Hematopoietic multipotent progenitor cell treated with erythropoietin and hydrocortisone succinate and interleukin-3 and kit ligand, for 6 days (in vitro differentiated cells): ENCODE measurements around the gene SYNDIG1.

Experiments
- DNase-seq: peaks from one replicate; pipeline ENCODE4 v3.0.0-alpha.2; 2015

Gene SYNDIG1

GRCh38 chr20:24664266-24664986 is 195.0 kb downstream of the SYNDIG1 start:
- DNase-seq: no peak

- DNase-seq: no peak
Observed at GRCh38 chr20:24665196-24665595, 195.8 kb downstream of the SYNDIG1 start.

DNA sequence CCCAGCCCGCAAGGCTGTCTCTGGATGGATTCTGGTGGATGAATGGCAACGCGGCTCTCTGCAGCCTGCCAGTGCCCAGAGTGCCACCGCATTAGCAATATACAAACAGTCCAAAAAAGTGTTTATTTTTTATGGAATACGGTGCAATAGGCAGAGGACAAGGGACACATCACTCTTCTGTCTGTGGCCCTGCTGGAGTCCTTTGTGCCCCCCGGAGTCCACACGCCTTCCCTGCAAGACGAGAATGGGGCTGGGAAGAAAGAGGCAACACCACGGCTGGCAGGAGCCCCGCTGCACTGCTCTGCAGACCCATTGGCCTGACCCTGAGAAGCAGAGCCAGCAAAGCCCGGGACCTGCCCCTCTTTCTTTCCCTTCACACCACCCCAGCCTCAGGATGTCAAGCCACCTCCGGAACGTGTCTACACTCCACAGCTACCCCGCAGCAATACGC is 196.3 kb downstream of the SYNDIG1 start:
- DNase-seq: no peak

GRCh38 chr20:24667689-24668383 is 198.4 kb downstream of the SYNDIG1 start:
- no peak for DNase-seq

DNA sequence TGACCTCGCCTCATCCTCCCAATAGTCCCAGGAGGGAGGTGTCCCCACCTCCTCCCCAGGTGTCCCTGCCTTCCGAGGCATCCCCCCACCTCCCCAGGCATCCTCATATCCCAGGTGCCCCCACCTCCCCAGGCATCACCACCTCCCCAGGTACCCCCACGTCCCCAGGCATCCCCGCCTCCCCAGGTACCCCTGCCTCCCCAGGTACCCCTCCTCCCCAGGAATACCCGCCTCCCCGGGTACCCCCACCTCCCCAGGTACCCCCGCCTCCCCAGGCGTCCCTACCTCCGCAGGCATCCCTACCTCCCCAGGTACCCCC is 198.9 kb downstream of the SYNDIG1 start:
- DNase-seq: no peak

- DNase-seq: no peak
Observed at GRCh38 chr20:24668791-24669190, 199.4 kb downstream of the SYNDIG1 start.

DNA sequence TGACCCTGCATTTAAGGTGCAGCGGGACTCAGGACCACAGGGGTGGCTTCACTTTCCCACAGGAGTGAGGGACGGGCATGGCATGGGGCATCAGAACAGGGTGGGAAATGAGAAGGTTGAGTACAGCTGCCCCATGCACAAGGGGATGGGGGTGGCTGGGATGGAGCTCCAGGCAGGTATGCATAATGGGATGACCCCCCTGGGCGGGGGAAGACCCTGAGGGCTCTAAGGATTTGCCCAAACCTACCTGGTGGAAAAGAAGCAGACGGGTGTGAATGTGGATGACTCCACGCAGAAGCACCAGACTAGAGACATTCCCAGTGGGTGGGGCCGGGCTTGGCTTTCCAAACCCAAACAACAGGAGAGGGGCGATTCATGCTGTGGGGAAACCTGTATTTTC is 200.3 kb downstream of the SYNDIG1 start:
- no peak for DNase-seq

GRCh38 chr20:24670341-24670872 is 201.0 kb downstream of the SYNDIG1 start:
- no peak for DNase-seq

DNA sequence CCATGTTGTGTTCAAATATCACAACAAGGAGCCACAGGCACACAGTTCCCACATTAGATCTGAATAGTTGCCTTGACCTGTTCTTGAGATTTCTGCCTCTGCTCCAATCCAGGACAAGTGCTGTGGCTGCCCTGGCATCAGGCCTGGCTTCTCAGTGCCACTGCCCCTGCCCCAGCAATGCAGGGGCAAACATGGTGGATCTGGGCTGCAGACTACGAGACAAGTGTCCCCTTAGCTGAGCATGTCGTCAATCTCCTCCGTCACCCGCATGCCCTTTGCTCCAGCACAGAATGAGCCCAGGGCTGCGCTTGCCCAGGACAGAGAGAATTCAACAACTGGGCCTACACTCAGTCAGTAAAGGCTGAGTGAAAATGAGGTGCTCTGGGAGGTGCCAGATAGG is 201.6 kb downstream of the SYNDIG1 start:
- DNase-seq: no peak

DNA sequence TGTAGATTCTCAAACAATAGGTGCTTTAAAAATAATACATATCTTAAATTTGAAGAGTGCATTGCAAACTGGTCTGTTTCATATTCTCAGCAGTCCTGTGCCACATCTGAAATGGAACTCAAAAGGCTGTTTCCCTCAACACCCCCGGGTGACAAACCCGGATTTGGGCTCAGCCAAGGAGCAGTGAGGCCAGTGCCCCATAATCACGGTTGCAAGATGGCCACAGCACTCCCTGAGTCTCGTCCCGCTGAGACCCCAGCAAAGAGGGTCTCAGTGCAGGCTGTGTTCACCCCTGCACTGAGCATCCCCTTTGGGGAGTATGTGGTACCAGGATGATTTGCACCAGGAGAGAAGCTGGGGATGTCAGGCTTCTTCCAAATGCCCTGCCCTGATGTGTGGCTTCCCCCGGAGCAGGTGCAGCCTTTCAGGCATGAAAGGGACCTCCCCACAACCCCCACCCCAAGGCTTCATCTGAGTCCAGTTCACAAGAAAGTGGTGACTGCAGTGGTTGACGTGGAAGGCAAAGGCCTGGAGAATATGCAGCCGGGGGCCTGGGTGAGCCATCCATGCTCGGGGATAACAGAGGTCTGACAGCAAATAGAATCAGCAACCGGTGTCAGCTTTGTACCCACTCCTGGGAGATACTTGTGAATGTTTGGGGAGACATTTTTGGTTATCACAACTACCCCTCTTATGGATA is 202.9 kb downstream of the SYNDIG1 start:
- no peak for DNase-seq

DNA sequence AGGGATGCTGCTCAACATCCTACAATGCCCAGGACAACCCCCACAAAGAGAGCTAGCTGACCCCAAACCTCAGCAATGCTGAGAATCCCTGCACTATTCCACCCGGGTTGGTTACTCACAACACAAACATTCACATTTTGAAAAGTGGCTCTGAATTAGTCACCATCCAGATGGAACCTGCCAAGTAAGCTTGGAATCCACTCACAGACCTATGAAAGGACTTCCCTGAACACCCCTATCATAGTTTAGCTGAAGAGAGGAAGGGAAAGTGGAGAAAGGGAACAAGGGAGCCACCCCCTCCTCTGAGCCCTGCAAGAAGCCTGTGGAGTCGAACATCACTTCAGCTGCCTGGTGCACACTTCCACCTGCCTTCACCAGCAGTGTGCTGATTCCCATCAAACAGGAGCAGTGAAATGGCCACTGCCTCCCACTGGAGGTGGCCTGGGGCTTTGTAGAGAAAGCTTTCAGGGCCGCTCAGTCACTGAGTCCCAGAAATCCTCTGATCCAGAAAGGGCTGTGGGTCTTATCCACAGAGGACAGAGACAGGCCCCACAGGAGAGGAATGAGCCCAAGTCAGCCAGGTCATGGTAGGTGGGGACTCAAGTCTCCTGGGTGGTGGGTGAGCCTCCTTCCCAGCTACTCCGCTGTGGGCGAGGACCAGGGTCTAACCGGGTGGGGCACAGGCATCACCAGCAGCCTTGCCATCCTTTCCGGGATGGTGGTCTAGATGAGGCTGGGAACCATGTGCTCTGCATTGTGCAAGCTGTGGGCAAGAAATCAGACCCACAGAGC is 203.7 kb downstream of the SYNDIG1 start:
- no peak for DNase-seq

DNA sequence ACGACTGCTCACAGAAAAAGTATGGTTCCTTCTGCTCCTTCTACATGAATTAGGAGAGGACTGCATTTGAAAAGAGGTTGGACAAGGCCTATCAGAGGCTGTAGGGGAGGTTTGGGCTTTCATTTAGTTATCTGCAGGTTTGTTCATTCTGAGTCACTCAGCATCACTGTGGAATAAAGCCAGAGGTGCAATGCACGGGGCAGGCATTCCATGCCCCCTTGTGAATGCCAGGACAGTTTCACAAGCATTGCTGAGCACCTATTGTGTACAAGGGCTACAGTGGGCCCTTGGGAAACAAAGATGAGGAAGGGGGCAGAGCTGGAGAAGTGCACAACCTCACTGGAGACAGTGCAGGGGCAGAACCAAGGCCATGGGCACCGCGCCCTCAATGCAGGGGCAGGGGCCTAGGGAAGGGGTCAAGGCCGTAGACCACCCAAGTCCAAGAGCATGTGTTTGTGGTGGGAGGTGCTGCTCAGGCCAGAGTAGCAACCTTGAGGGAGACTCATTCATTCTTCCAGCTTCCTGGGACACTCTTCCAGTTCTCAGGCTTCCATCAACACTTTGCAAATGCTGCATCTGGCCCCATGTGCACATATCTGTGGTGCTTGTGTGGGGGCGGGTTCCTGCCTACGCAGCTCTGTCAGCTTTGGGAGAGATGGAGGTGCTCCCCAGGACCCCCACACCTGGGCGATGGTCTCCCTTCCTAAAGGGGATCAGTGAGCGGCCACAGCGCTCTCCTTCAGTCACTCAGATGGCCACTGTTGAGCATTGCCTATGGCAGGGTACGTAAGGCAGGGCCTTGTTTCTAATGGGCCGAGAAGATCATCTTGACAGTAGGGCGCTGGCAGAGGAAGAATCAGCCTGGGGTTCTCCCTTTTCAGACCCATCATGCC is 204.5 kb downstream of the SYNDIG1 start:
- DNase-seq: no peak

- DNase-seq: no peak
Observed at GRCh38 chr20:24674921-24675605, 205.6 kb downstream of the SYNDIG1 start.

DNA sequence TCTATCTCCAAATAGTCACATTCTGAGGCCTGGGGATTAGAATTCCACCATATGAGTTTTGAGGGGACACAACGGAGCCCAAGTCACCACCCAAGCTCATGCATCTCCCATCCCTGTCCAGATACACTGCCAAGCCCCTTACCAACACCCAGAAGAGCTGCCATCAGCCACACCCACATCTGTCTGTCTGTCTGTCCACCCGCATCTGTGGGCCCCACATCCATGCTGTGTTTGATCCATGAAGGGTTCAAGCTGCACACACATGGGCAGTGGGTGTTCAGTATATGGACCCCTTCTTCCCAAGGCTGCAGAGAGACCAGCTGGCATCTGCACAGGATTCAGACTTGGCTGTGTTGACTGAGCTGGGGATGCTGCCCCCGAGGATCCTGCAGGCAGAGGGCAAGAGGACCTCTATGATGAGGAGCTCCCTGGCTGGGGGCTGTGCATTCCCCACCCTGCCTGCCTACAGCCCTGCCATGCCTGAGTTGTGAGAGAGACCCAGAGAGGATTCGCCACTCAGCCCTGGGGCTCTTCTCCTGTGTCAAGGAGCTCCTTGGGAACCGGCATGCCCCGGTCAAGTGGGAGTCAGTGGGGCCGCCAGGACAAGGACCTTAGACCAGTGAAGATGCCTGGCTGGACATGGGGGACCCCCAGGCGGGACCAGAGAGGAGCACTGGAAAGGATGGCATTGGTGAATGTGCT is 206.4 kb downstream of the SYNDIG1 start:
- no peak for DNase-seq

- no peak for DNase-seq
Observed at GRCh38 chr20:24676353-24676977, 207.0 kb downstream of the SYNDIG1 start.

DNA sequence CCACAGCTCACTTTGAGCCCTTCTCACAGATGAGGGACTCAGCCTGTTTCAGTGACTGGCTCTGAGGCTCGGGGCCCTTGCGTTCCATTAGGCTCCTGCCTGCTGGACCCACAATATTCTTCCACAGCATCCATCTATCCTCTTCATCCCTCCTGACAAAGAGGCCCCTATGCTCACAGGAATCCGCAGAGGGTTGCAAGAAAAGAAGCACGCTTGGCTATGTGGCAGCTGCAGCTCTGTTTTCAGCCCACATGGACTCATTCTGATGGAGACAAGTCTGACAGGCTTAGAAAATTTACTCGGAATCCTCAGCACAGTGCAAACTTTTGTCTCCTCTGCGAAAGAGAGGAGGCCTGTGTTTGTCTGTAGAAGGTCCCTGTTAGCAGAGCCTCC is 207.5 kb downstream of the SYNDIG1 start:
- DNase-seq: no peak

DNA sequence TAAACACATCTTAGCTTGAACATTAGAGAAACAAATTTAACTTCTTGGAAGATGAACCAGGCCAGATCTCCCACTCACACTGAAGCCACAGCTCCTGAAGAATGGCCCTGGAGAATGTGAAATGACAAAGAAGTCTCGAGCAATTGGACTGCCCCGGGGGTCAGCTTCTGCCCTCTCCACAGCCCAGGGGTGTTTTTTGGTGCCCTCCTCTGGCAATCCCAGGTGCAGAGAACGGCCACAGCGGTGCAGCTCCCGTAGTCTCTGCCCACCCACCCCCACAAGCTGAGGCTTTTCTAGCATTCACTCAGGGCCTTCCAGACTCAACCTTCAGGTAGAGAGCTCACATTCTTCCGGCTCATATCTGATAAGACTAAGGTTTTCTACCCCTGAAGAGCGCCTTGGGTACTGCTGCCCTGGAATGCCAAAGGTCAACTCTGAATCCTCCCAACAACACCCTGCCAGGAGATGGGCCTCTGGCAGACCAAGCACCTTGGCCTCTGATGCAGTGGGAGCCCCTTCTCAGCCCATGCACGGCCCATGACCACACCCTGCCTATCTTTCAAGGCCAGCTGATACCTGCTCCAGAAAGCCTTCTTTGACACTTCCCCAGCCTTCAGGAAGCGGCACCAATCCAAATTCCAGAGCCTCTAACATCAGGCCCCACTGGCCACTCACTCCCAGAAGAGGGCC is 208.3 kb downstream of the SYNDIG1 start:
- DNase-seq: no peak

DNA sequence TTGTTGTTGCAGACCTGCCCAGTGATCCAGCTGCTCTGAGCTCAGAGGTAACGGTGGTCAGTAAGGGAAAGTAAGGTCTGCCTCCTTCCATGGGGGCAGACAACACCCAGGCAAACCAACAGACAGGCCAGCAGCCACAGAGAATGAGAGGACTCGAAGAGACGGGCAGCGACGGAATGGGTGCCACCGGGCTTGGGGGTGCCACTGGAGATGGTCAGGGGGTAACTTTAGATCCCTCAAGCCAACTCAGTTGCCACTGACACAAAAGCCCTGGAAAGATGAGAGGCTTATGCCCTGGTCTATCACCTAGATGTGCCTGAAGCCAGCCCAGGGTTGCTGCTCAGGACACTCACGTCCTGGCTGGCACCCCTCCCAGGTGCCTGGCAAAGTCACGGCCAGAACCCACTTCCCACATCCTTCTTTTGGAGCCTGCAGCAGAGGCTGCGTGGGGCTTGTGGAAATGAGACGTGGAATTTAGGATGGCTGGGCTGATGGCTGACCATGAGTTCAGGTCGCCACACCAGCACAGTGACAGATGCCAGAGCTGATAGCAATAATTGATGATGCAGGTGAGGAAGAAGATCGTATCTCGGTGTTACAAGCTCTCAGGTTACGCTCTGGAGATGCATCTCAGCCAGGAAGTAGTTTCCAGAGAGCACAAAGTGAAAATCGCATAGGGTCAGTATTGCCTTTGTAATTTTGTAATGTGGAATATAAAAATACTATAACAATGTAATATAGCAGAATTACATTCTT is 209.1 kb downstream of the SYNDIG1 start:
- no peak for DNase-seq
